NCI-H146 (cell line): ENCODE measurements around the gene COL28A1.
"Not testable (repeated sequence)": the region's sequence is repeated elsewhere in the genome, so short reads cannot be mapped to it uniquely, and the experiment has no call there.

Experiments used
- DNase-seq: peaks from one replicate; lab custom pipeline; 2025; lab: John Stamatoyannopoulos, UW

Gene COL28A1

DNA sequence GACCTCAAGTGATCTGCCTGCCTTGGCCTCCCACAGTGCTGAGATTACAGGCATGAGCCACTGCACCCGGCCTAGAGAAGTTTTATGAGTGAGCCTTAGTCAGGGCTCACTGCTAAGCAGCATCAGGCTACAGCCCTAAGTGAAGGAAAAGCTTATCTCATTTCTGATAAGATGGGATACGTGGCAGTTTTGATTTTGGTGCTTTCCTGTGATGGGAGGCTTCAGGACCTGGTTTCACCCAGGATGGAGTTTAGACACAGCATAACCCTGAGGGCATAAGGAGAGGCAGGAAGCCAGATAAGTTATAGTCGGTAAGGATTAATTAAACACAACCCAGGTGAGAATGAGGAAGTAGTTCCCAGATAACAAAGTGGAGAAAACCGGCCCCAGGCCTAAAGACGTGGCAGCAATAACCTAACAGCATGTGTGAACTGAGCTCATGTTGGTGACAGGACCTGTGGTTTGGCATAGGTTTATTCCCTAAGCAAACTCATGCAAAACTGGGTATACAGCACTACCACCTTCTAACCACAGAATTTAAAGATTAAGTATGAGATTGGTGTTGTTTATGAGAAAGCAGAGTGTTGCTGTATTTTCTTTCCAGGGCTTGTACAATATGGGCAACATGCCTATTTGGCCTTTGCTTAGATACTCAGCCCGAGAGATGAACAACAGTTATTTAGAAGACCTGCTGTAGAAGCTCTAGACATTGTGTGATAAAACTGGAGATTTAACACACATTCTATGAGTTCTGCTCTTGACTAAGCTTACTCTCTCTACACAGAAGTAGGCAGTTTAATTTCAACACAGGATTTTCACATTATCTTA is 119.4 kb downstream of the COL28A1 start:
- DNase-seq, result peak; percentile 10

DNA sequence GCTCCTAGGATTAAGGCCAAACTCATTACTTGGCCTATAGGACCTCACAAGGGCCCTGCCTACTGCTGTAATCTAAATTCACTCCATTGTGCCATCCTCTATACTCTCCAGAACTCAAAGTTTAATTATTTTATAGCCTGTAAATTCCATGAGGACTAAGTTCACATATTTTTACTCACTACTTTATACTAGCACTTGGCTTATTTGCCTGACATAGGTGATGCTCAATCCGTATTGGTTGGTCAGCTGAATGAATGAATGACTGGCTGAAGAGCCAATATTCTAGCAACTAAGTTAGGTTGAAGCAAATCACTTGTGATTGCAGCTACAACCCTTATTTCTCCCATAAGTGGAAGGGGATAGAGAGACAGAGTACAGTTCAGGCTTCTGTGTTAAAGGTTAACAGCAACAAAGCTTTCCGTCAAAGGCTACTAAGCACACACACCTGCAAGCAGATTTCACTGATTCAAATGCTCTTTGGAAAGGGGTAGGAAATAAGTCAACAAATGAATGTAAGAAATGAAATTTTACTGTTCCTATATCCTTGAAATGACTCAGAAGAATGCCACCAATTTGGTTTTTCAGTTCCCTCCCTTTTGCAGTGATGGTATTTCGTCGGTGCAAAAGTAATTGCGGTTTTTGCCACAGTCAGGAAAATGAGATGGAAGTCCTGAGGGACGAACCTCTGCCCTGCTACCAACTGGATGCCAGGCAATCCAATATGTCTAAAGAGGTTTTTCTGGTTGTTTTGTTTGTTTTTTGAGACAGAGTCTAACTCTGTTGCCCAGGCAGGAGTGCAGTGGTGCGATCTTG is 120.7 kb downstream of the COL28A1 start:
- DNase-seq, result no peak

DNA sequence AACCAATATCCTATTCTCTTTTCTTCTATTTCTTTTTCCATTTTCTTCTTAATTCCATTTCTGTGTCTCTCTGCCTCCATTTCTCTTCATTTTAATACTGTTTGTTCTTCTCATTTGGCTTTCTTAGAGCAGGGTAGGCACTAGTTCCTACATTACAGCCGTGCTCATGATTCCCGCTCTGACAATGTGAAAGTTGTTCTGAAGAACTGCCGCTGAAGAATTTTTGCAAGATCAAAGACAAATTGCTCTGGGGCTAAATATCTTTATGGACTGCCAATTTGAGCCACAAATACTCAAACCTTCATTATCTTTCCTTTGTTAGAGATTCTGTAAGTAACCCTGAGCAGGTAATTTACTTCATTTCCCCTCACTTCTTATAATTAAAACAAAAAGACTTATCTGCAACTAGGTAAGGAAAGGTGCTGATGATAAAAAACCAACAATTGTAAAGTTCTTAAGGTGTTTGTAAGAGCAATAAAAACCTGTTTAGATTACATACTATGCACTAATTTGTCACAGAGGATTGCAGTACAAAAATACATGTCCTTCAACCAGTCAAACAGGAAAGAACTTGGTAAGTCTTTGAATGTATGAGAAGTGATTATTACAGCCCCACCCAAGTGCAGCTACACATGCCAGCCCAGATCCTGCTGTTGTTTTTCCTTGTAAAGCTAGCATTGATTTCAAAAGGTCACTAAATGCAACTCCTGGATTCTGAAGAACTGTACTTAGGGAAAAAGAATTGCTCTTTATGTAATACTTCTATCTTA is 127.5 kb downstream of the COL28A1 start:
- DNase-seq, result no peak

DNA sequence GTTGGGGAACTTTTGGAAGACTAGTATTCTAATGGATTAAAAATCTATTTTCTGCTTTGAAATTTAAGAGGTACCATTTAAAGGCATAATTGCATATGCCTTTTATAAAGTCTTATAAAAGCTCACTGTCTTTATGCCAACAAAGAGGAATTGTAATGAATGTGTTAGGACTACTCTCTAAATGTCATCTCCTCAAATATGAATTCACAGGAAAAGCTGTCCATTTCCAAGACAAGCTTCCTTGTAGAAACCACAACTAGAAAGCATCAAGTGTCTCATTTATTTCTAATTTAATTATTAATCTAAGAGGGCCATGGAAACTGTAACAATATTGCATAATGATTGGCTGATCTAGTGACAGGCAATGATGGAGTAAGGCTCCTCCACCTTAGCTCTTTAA is 130.2 kb downstream of the COL28A1 start:
- no peak for DNase-seq

DNA sequence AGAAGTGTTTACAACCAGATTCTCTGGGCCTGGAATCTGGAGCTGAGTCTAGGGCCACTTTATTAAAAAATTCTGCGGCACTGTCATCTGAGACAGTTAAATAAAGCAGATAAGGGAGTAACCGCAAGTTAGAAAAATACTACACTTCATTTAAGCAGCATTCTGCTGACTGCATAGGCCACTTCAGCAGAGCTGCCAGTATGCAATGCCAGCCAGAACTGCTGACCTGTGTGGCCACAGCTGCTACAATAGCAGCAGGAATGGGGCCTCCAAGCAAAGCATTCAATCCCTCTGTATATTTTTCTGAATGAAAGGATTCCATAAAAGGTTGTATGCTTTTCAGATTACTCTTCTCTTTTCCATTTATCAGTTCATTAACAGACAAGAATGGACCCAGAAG is 136.0 kb downstream of the COL28A1 start:
- no peak for DNase-seq

GRCh38 chr7:7395785-7396184 is 139.9 kb downstream of the COL28A1 start:
- DNase-seq, result no peak

- DNase-seq, result not testable (repeated sequence)
Observed at GRCh38 chr7:7388164-7388563, 147.5 kb downstream of the COL28A1 start.

DNA sequence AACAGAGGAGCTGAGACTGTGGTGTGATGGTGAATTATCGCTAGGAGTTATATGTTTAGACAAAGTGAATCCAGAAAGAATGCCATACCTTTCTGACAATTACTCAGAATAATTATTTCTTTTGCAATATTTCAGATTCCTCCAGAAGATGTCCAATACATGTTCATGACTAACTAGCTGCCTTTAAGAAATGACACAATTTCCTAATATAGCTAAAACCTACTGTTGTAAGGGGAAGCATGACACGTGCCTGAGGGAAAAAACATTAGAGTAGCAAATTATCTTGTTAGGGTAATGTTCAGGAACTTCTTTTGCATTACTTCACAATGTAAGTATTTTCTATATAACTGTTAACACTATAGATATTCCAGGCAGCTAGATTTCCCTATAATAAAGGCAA is 150.3 kb downstream of the COL28A1 start:
- no peak for DNase-seq

DNA sequence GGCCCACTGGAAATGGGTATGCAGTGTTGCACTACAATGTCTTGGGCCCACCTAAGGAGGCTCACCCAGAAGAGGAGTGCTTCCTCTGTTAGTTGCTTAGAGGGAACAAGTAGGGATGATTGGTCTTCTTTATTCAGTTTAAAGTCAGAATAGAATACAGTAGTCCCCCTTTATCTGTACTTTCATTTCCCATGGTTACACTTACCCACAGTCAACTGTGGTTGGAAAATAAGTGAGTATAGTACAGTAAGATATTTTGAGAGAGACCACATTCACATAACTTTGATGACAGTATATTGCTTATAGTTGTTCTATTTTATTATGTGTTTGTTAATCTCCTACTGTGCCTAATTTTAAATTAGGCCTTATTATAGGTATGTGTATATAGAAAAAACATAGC is 151.4 kb downstream of the COL28A1 start:
- DNase-seq, result no peak

- DNase-seq, result no peak
Observed at GRCh38 chr7:7375538-7375937, 160.1 kb downstream of the COL28A1 start.

DNA sequence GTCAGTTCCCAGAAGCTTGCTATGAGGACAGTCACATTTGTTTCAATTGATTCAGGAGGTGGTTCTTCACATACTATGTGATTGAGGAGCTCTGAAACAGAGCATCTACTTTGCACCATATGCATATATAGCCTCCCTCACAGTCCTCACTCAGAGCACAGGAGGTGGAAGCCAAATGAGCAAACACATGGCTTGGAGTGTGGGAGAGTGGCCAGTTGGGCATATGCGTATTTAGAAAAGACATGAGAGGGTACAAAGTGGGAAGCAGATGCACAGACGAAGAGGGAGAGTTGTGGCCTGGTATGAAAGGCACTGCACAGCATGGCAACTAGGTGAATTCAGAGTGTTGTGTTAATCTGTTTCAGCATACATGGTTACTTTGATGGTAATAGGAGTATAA is 165.6 kb downstream of the COL28A1 start:
- DNase-seq, result no peak

DNA sequence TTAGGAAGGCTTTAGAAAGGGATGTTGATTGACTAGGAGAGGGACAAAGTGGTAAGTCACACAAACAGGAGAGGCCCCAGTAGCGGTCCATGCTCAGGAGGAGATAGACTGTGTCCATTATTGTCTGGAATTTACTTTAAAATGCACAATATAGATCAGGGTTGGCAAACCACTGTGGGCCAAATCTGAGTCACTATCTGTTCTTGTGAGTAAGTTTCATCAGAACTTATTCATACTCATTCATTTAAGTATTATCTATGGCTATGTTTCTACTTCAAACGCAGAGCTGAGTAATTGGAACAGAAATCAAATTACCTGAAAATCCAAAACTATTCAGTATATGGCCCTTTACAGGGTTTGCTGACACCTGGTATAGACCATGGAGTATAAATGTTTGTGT is 166.5 kb downstream of the COL28A1 start:
- no peak for DNase-seq

DNA sequence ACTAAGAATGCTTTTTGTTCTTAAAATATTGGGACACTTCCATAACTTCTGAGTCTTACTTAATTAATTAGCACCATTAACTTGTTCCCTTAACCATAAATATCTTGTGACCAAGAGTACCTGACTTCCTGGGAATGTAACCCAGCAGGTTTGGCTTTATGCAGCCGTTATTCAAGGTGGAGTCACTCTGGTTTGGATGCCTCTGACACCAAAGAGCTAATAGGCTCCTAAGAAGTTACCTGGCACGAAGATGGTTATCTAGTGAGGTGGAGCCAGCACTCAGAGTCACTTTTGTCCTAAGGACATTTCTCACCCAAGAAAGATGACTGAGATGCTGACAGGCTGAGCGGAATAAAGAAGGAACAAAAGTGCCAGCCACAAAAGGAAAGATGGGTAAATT is 181.0 kb downstream of the COL28A1 start:
- no peak for DNase-seq

GRCh38 chr7:7352845-7353244 is 182.8 kb downstream of the COL28A1 start:
- DNase-seq, result no peak

DNA sequence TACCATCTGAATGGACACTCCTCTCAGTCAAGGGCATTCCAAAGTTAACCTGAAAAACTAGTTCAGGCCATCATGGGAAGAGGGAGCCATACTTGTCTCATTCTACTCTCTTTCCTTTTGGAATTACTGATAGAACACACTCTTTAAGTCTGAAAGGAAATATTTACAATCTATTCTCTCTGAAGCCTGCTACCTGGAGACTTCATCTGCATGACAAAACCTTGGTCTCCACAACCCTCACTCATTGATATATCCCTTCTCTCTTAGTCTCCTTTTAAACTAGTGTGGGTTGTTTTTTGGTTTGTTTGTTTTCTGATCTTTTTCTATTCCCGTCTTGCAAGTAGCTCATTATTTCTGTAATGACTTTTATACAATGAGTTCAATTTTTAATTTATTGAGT is 183.8 kb downstream of the COL28A1 start:
- no peak for DNase-seq

GRCh38 chr7:7351156-7351555 is 184.5 kb downstream of the COL28A1 start:
- no peak for DNase-seq

- no peak for DNase-seq
Observed at GRCh38 chr7:7349156-7349555, 186.5 kb downstream of the COL28A1 start.

GRCh38 chr7:7347045-7347444 is 188.6 kb downstream of the COL28A1 start:
- no peak for DNase-seq

DNA sequence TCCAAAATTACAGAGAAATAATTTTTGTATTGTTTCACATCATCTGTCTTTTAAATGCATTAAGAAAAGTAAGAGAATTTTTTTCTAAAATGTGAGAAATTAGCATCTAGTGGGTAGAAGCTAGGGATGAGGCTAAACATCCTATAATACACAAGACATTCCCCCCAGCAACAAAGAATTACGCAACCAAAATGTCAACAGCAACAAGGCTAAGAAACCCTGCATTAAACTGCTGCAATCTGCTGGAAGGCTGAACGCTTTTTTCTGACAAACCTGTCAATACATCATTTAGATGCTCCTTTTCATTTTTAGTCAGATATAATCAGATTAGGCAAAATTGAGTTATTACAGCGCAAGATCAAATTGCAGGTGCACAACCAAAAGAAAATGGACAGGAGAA is 191.1 kb downstream of the COL28A1 start:
- DNase-seq, result peak; percentile 8

- DNase-seq, result no peak
Observed at GRCh38 chr7:7335909-7336308, 199.8 kb downstream of the COL28A1 start.

DNA sequence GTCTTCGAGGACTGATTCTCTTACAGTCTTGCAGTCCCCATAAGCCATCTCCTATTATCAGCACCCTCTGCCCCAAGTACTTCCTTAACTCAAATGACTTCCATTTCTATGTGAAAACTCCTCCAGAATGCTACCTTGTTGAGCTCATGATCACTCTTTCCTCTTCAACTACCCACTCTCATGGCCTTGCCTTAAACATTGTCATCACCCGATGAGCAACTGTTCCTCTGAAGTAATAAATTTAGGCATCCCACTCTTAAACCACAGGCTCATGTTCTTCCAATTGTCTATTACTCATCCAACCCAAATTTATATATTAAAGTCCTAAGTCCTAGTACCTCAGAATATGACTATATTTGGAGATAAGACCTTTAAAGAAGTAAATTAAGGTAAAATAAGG is 200.5 kb downstream of the COL28A1 start:
- no peak for DNase-seq

- no peak for DNase-seq
Observed at GRCh38 chr7:7333610-7334009, 202.1 kb downstream of the COL28A1 start.

DNA sequence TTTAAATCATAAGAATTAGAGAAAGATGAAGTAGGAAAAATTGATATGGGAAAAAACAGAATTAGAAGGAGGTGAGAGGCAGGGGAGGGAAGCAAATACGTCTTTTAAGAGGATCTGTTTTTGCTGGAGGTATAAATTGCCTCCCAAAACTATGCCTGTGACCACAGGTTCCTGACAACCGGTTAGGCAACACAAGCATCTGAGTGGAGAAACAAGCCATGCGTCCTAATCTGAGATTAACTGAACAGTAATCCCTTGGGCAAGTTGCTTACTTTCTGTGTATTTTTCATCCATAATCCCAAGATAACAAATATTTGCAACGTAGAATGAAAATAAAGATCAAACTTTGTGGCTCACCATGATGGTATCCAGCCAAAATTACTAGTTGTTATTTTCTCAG is 204.2 kb downstream of the COL28A1 start:
- DNase-seq, result no peak
